Heart left ventricle (tissue), 16 donors: ENCODE measurements around the gene TRIM67. TPM values are rescaled to one million over a fixed set of nuclear protein-coding genes. Genes with fewer than 3 reads are reported as not detected.

Source experiments
- ATAC-seq, 4 donors: fragments of 200-7000 bp; cut with Tn5 transposase; one replicate each; pipeline ENCODE4 v1.9.1; 2020 to 2022; ENCODE audit warnings: moderate library complexity in 4 of 4, mild to moderate bottlenecking in 3 of 4, moderate number of reproducible peaks in 1 of 4
- DNase-seq, 5 donors: peaks; one replicate each; pipeline ENCODE4 v3.0.0-alpha.2; 2020
- H3K27ac ChIP-seq, 12 donors: fragments of 200-600 bp; sonication (generic) in 4 of 12; one replicate each; pipeline versions ENCODE4 v1.5.0 to v1.8.0; 2016 to 2022; ENCODE audit warnings: mild to moderate bottlenecking in 2 of 12
- H3K27me3 ChIP-seq, 9 donors: fragments of 200-600 bp; sonication (generic) in 2 of 9; one replicate each; pipeline versions ENCODE4 v1.5.1 to v1.8.0; 2016 to 2022; ENCODE audit warnings: mild to moderate bottlenecking in 3 of 9
- H3K36me3 ChIP-seq, 9 donors: fragments of 200-600 bp; sonication (generic) in 2 of 9; one replicate each; pipeline versions ENCODE4 v1.5.0 to v1.8.0; 2018 to 2022; ENCODE audit warnings: mild to moderate bottlenecking in 2 of 9
- H3K4me1 ChIP-seq, 12 donors: fragments of 200-600 bp; sonication (generic) in 4 of 12; one replicate each; pipeline versions ENCODE4 v1.5.0 to v1.8.0; 2016 to 2022; ENCODE audit warnings: mild to moderate bottlenecking in 3 of 12
- H3K4me3 ChIP-seq, 12 donors: fragments of 200-600 bp; sonication (generic) in 4 of 12; one replicate each; pipeline versions ENCODE4 v1.5.0 to v1.8.0; 2017 to 2022; ENCODE audit warnings: mild to moderate bottlenecking in 9 of 12, moderate library complexity in 4 of 12
- H3K9me3 ChIP-seq, 12 donors: fragments of 200-600 bp; sonication (generic) in 4 of 12; one replicate each; pipeline versions ENCODE4 v1.5.0 to v1.8.0; 2016 to 2022; ENCODE audit warnings: mild to moderate bottlenecking in 1 of 12
- POLR2A ChIP-seq, 2 donors: fragments of 450-650 bp; IDR thresholded peaks; one replicate each; pipeline ENCODE4 v1.6.1; 2017; ENCODE audit warnings: antibody characterized with exemption in 2 of 2, mild to moderate bottlenecking in 2 of 2, moderate library complexity in 2 of 2
- WGBS, 4 donors: extraction: QIAGEN DNeasy Blood & Tissue Kit in 2 of 4; methylation state at CpG; one replicate each; pipeline versions ENCODE4 v1.1.5 to v1.1.7; 2013 to 2018; 5-methylcytosine and 5-hydroxymethylcytosine counted together
- intact Hi-C, 10 donors: fragments of 100-400 bp; cut with DNase I; formaldehyde crosslinking; loops; one replicate each; pipeline versions ENCODE4 v1.11.1 to v1.14.2; 2022
- polyA plus RNA-seq, 2 donors: library from polyadenylated mRNA; stranded (reverse); fragments of 200-250 nt; gene quantifications; one replicate each; pipeline ENCODE4 v1.2.3, GENCODE V29; 2013
- total RNA-seq, 9 donors: library from RNA; depleted of rRNA in 2 of 9; stranded (reverse); fragments of >200 nt in 2 of 9; fragmentation: NEBNext Ultra II Directional in 3 of 9; extraction: Animal tissue kit (Norgen Biotek cat#: 25700) in 3 of 9; gene quantifications; one replicate each; pipeline versions ENCODE4 v1.1.0 to v1.2.4, GENCODE V29; 2016 to 2023
- TF ChIP-seq, protein P1 (sequence below), 12 donors: fragments of 200-600 bp; sonication (generic) in 4 of 12; IDR thresholded peaks; one replicate each; pipeline versions ENCODE4 v1.5.0 to v1.8.0; 2018 to 2022; ENCODE audit warnings: antibody characterized with exemption in 12 of 12, mild to moderate bottlenecking in 5 of 12
- donor health status: ischemic (EF 13 %, LVEDD 7.1; RV severe dilation, severe dysfunction).
- donor health status: healthy with polysubstance abuse.
- donor health status: DM: no; HTN: yes; CAD: no.
- donor health status: DM: no; HTN: no; CAD: no.
- donor health status: ischemic (EF 25% LVEDD 6.9; RV normal size, moderate dysfunction).
- donor health status: ischemic (EF 25% LVEDD 5.7; RV mildly dilated, moderate dysfunction).
- donor health status: healthy.
- donor health status: DM: yes; HTN: yes; CAD: no.
- donor health status: ischemic (EF 35%, LVEDD 5.7; RV mildly dilated, moderate dysfunction).
- donor health status: nonischemic (EF 11% LVEDD 7.7; RV severe dilation, severe dysfunction).
- donor health status: DM: yes; HTN: yes; CAD: no.
- donor health status: PGD.
- donor health status: ischemic (EF 29% LVEDD 5.4; RV normal size, mild dysfunction).
- donor health status: nonischemic (EF 23%, LVEDD 6.1; RV moderate dilation, normal function).

Gene TRIM67
- total and polyA plus RNA-seq, 11 donors: 0.12 to 0.16 (median 0.13) TPM; not detected in 8

DNA sequence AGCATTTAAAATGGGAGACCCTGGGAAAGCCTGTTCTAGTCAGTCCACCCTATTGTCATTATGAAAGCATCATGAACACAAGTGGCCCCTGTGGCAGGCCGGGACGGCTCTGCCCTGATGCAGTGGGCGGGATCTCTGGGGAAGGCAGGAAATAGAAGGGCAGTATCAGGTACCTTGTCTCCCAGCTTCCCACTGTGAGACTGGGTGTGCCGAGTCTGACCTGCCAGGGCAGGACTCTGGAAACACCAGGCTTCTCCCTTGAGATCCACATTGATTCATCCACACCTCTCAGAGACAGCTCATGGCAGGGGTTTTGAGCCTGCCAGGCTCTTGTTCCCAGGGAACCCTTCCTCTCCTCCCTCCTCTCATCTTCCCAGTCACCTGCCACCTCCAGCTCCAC is 54.6 kb downstream of the TRIM67 start:
- ATAC-seq (no peak), DNase-seq (no peak)
- Histone ChIP-seq H3K27ac (no peak overlapping the region), H3K27me3 (peaks cover 0 to 22% (median 0%) of the 10 kb centered on the region in 9 donors), H3K9me3 (no peaks in the 10 kb centered on the region), H3K36me3 (no peaks in the 10 kb centered on the region), H3K4me1 (peaks cover 0 to 3% (median 0%) of the 10 kb centered on the region in 12 donors), H3K4me3 (no peak overlapping the region)
- WGBS, 4 donors: 45 to 54% (median 50%) methylated on average over 3 to 4 of the region's 4 CpGs
- intact Hi-C loops: loop anchor here in 3 of 10 donors (10.0 kb wide), 2 partner anchors 122 to 202 kb away; no protein-coding TSS in a partner anchor
- TF ChIP-seq, protein P1, sequence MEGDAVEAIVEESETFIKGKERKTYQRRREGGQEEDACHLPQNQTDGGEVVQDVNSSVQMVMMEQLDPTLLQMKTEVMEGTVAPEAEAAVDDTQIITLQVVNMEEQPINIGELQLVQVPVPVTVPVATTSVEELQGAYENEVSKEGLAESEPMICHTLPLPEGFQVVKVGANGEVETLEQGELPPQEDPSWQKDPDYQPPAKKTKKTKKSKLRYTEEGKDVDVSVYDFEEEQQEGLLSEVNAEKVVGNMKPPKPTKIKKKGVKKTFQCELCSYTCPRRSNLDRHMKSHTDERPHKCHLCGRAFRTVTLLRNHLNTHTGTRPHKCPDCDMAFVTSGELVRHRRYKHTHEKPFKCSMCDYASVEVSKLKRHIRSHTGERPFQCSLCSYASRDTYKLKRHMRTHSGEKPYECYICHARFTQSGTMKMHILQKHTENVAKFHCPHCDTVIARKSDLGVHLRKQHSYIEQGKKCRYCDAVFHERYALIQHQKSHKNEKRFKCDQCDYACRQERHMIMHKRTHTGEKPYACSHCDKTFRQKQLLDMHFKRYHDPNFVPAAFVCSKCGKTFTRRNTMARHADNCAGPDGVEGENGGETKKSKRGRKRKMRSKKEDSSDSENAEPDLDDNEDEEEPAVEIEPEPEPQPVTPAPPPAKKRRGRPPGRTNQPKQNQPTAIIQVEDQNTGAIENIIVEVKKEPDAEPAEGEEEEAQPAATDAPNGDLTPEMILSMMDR (IDR thresholded peaks at IDR 0.05): no peak
- no peak for TF ChIP-seq POLR2A (IDR thresholded peaks at IDR 0.05)

GRCh38 chr1:231217056-231217455 is 55.2 kb downstream of the TRIM67 start:
- H3K27me3 ChIP-seq: peaks cover 0 to 22% (median 0%) of the 10 kb centered on the region in 9 donors
- no peaks in the 10 kb centered on the region for H3K9me3 ChIP-seq
- no peak overlapping the region for H3K4me3 ChIP-seq
- intact Hi-C loops: loop anchor here in 3 of 10 donors (10.0 kb wide), 2 partner anchors 122 to 202 kb away; no protein-coding TSS in a partner anchor
- H3K27ac ChIP-seq: no peak overlapping the region
- 85 to 89% (median 86%) methylated on average over 11 of the region's 11 CpGs for WGBS, 4 donors
- H3K4me1 ChIP-seq: no peaks in the 10 kb centered on the region
- TF ChIP-seq POLR2A (IDR thresholded peaks at IDR 0.05): no peak
- TF ChIP-seq, protein P1 (IDR thresholded peaks at IDR 0.05): no peak
- ATAC-seq: no peak
- no peak for DNase-seq
- no peaks in the 10 kb centered on the region for H3K36me3 ChIP-seq

- WGBS, 4 donors: 75 to 85% (median 79%) methylated on average over 6 of the region's 6 CpGs
- TF ChIP-seq, protein P1 (IDR thresholded peaks at IDR 0.05): no peak
- no peak for TF ChIP-seq POLR2A (IDR thresholded peaks at IDR 0.05)
- intact Hi-C loops: loop anchor here in 3 of 10 donors (10.0 kb wide), 2 partner anchors 123 to 203 kb away; no protein-coding TSS in a partner anchor
Measured at GRCh38 chr1:231218078-231218477, 56.2 kb downstream of the TRIM67 start.

DNA sequence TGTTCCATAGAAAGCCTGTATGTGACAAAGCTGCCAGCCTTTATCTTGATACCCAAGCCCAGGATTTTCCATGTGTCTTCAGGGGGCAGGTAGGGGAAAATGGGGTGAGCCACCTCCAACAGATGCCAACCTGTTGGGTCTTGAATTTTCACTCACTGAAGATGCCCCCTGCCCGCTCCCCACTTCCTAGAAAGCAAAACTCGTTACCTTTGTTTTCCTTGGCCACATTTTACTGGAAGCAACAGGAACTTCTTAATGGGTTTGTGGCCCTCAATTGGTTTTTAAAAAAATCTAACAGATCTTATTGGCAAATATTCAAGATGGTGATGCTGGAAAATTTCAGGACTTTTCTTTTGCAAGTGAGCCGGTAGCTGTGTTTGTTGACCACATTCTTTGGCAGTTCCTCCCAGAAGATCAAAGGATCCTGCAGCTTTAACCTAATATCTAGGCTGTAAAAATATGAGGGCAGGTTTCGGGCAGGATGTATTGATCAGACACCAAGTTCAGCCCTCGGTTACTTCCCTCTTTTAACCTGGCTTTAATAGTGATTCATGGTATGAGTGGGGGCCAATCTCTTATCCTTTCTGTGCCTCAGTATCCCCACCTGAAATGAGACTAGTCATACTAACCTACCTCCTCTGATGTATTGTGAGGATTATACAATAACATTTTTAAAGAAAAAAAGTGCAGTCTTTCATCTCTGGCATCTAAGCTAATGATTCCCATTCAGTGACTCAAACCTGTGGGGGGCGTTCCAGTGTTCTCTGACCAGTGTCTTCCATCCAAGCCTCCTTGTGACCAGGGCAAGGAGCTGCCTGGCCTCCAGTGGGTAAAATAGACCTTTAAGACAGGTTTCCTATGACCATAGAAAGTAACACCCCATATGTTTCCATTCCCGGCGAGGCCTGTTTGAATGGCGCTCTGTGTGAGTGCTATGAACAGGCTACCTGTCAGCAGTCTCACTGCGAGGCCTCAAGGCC is 57.9 kb downstream of the TRIM67 start:
- intact Hi-C loops: loop anchor here in 4 of 10 donors (5.0 to 10.0 kb wide), 3 partner anchors 125 to 427 kb away; no protein-coding TSS in a partner anchor

More at GRCh38 chr1:231218078-231218477, 56.2 kb downstream of the TRIM67 start:
- H3K27ac ChIP-seq: no peak overlapping the region
- H3K27me3 ChIP-seq: peaks cover 0 to 18% (median 0%) of the 10 kb centered on the region in 9 donors
- no peak for ATAC-seq
- no peak overlapping the region for H3K4me3 ChIP-seq
- no peaks in the 10 kb centered on the region for H3K9me3 ChIP-seq
- DNase-seq: no peak
- H3K4me1 ChIP-seq: no peaks in the 10 kb centered on the region
- H3K36me3 ChIP-seq: peaks cover 0 to 9% (median 3%) of the 10 kb centered on the region in 9 donors

More for the DNA sequence above, 57.9 kb downstream of the TRIM67 start:
- Histone ChIP-seq H3K27ac (no peak overlapping the region), H3K27me3 (peaks cover 0 to 12% (median 0%) of the 10 kb centered on the region in 9 donors), H3K36me3 (peaks cover 0 to 26% (median 19%) of the 10 kb centered on the region in 9 donors), H3K4me1 (no peaks in the 10 kb centered on the region), H3K9me3 (no peaks in the 10 kb centered on the region), H3K4me3 (no peak overlapping the region)
- WGBS, 4 donors: 82 to 89% (median 85%) methylated on average over 10 of the region's 10 CpGs
- no peak for ATAC-seq
- no peak for TF ChIP-seq POLR2A (IDR thresholded peaks at IDR 0.05)
- TF ChIP-seq, protein P1 (IDR thresholded peaks at IDR 0.05): no peak
- DNase-seq: no peak
